ENCODE measurements around the gene PSMC4. TPM values are rescaled to one million over a fixed set of nuclear protein-coding genes. Genes with fewer than 3 reads are reported as not detected.

PSMC4 gene
- total RNA-seq, 1 donor from 2014 or later = 75.4 TPM

GRCh38 chr19:39943586-39943985 is 27.4 kb upstream of the PSMC4 start:
- Mint-ChIP-seq H3K4me1 (ENCODE audit: low read depth) (peaks cover 22% of the 10 kb centered on the region), H3K9me3 (ENCODE audit: low read depth) (peaks cover 20% of the 10 kb centered on the region), H3K27ac (ENCODE audit: unreplicated experiment) (no peak overlapping the region), H3K36me3 (ENCODE audit: low read depth) (no peaks in the 10 kb centered on the region), H3K27me3 (ENCODE audit: low read depth) (no peaks in the 10 kb centered on the region), H3K4me3 (ENCODE audit: unreplicated experiment) (no peak overlapping the region)
- no peak for TF ChIP-seq CTCF (IDR thresholded peaks at IDR 0.05)
- DNase-seq (ENCODE audit: low spot score) = no peak

GRCh38 chr19:39946532-39946931 is 24.4 kb upstream of the PSMC4 start:
- TF ChIP-seq CTCF (IDR thresholded peaks at IDR 0.05) = no peak
- H3K27me3 Mint-ChIP-seq (ENCODE audit: low read depth) = no peaks in the 10 kb centered on the region
- DNase-seq (ENCODE audit: low spot score) = no peak
- no peaks in the 10 kb centered on the region for H3K9me3 Mint-ChIP-seq (ENCODE audit: low read depth)
- no peak overlapping the region for H3K27ac Mint-ChIP-seq (ENCODE audit: unreplicated experiment)
- H3K36me3 Mint-ChIP-seq (ENCODE audit: low read depth) = no peaks in the 10 kb centered on the region
- H3K4me1 Mint-ChIP-seq (ENCODE audit: low read depth) = peaks cover 17% of the 10 kb centered on the region
- H3K4me3 Mint-ChIP-seq (ENCODE audit: unreplicated experiment) = no peak overlapping the region

DNA sequence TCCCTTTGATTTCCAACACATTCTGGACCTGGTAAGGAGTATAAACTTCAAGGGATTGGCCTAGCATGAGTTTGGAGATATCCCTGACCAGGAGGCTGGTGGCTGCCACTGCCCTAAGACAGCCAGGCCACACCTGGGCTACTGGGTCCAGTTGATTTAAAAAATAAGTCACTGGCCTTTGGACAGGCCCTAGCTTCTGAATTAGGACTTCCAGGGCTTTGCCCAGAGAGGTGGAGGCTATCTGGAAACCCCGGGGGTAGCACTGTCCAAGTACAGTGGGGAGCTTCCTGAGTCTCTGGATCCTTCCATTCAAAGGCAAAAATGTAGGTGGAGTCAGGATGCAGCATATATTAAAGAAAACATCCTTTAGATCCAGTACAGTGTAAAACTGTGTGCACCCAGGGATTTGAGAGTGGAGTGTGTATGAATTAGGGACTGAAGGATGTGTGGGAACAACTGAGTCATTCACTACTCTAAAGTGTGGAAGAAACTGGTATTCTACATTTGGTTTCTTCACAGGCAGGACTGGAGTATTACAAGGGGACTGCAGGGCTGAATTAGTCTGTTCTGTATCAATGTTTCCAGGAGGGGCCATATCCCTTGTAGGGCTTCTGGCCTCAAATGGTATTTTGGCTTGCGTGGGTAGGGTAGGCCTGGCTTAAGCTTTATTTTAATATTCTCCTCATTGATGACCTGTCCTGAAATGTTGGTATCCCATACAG is 21.8 kb upstream of the PSMC4 start:
- H3K36me3 Mint-ChIP-seq (ENCODE audit: low read depth) = no peaks in the 10 kb centered on the region
- peaks cover 2% of the 10 kb centered on the region for H3K4me1 Mint-ChIP-seq (ENCODE audit: low read depth)
- no peak overlapping the region for H3K4me3 Mint-ChIP-seq (ENCODE audit: unreplicated experiment)
- no peak for DNase-seq (ENCODE audit: low spot score)
- H3K27ac Mint-ChIP-seq (ENCODE audit: unreplicated experiment) = no peak overlapping the region
- no peak for TF ChIP-seq CTCF (IDR thresholded peaks at IDR 0.05)
- H3K9me3 Mint-ChIP-seq (ENCODE audit: low read depth) = no peaks in the 10 kb centered on the region
- H3K27me3 Mint-ChIP-seq (ENCODE audit: low read depth) = no peaks in the 10 kb centered on the region

GRCh38 chr19:39951065-39951650 is 19.8 kb upstream of the PSMC4 start:
- no peaks in the 10 kb centered on the region for H3K27me3 Mint-ChIP-seq (ENCODE audit: low read depth)
- no peak for TF ChIP-seq CTCF (IDR thresholded peaks at IDR 0.05)
- H3K4me1 Mint-ChIP-seq (ENCODE audit: low read depth) = no peaks in the 10 kb centered on the region
- H3K4me3 Mint-ChIP-seq (ENCODE audit: unreplicated experiment) = no peak overlapping the region
- H3K9me3 Mint-ChIP-seq (ENCODE audit: low read depth) = no peaks in the 10 kb centered on the region
- H3K27ac Mint-ChIP-seq (ENCODE audit: unreplicated experiment) = no peak overlapping the region
- H3K36me3 Mint-ChIP-seq (ENCODE audit: low read depth) = no peaks in the 10 kb centered on the region
- DNase-seq (ENCODE audit: low spot score) = no peak

DNA sequence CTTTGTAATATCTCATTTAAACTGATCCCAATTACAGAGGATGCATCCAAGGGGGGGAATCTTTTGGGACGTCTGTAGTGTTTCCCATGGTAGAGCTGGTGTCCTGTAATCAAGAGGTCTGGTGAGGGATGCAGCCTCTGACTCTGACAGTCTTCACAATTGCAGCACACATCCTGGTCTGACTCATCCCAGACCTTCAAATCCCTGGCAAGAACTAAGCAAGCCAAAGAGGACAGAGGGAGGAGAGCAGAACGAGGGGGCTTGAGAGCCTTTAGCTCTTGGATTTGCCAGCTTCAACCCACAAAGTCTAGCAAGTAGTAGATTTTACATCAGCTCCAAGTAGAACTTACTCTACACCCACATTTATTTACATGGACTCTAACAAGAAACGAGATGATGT is 19.3 kb upstream of the PSMC4 start:
- Mint-ChIP-seq H3K4me3 (ENCODE audit: unreplicated experiment) (no peak overlapping the region), H3K4me1 (ENCODE audit: low read depth) (no peaks in the 10 kb centered on the region), H3K36me3 (ENCODE audit: low read depth) (no peaks in the 10 kb centered on the region), H3K27ac (ENCODE audit: unreplicated experiment) (no peak overlapping the region), H3K9me3 (ENCODE audit: low read depth) (no peaks in the 10 kb centered on the region), H3K27me3 (ENCODE audit: low read depth) (no peaks in the 10 kb centered on the region)
- no peak for TF ChIP-seq CTCF (IDR thresholded peaks at IDR 0.05)
- no peak for DNase-seq (ENCODE audit: low spot score)

All from chondrocyte (in vitro differentiated cells).